HepG2 (cell line): ENCODE results near the gene PXDC1. TPM values are rescaled to one million over a fixed set of nuclear protein-coding genes. Genes with fewer than 3 reads are reported as not detected.

Experiments used
- DDIT3 ChIP-seq: sonication (generic); formaldehyde crosslinking; IDR thresholded peaks from 2 replicates; pipeline ENCODE4 v1.4.0; 2020; ENCODE audit warnings: mild to moderate bottlenecking, missing genetic modification reagents
- HMG20A ChIP-seq: IDR thresholded peaks from 2 replicates; pipeline ENCODE4 v1.6.1; 2016; ENCODE audit warnings: borderline replicate concordance
- MXI1 ChIP-seq: IDR thresholded peaks from 3 replicates; pipeline ENCODE4 v1.6.1; 2012; ENCODE audit warnings: low read depth, low read length, inconsistent platforms, borderline replicate concordance
- NCOA5 ChIP-seq: sonication (generic); formaldehyde crosslinking; IDR thresholded peaks from 2 replicates; pipeline ENCODE4 v1.4.0; 2020; ENCODE audit warnings: missing genetic modification reagents
- RARA ChIP-seq: IDR thresholded peaks from 2 replicates; pipeline ENCODE4 v1.6.1; 2016; ENCODE audit warnings: missing genetic modification reagents, missing compliant biosample characterization
- RORA ChIP-seq: sonication (generic); formaldehyde crosslinking; IDR thresholded peaks from 2 replicates; pipeline ENCODE4 v1.5.0; 2020; ENCODE audit warnings: mild to moderate bottlenecking, missing genetic modification reagents, moderate library complexity
- SALL2 ChIP-seq: sonication (generic); formaldehyde crosslinking; IDR thresholded peaks from 2 replicates; pipeline ENCODE4 v1.8.1; 2023; ENCODE audit warnings: mild to moderate bottlenecking, missing genetic modification reagents, inconsistent platforms
- SNAI1 ChIP-seq: sonication (generic); formaldehyde crosslinking; IDR thresholded peaks from 2 replicates; pipeline ENCODE4 v1.5.0; 2020; ENCODE audit warnings: mild to moderate bottlenecking, missing genetic modification reagents, borderline replicate concordance
- TOPORS ChIP-seq: sonication (generic); formaldehyde crosslinking; IDR thresholded peaks from 2 replicates; pipeline ENCODE4 v1.8.0; 2023; ENCODE audit warnings: mild to moderate bottlenecking, missing genetic modification reagents
- U2AF2 ChIP-seq: fragments of 200-400 bp; formaldehyde crosslinking; IDR thresholded peaks from 2 replicates; pipeline ENCODE4 v1.6.1; 2017; ENCODE audit warnings: low read depth, mild to moderate bottlenecking, low read length
- ZFP90 ChIP-seq: sonication (generic); formaldehyde crosslinking; IDR thresholded peaks from 2 replicates; pipeline ENCODE4 v1.8.0; 2022; ENCODE audit warnings: missing genetic modification reagents, mild to moderate bottlenecking, inconsistent platforms, borderline replicate concordance
- ZNF276 ChIP-seq: sonication (generic); formaldehyde crosslinking; IDR thresholded peaks from 2 replicates; pipeline ENCODE4 v1.4.0; 2020; ENCODE audit warnings: mild to moderate bottlenecking, low read depth, missing genetic modification reagents
- ZNF441 ChIP-seq: sonication (generic); formaldehyde crosslinking; IDR thresholded peaks from 2 replicates; pipeline ENCODE4 v1.7.0; 2021; ENCODE audit warnings: missing genetic modification reagents, borderline replicate concordance
- ZNF513 ChIP-seq: sonication (generic); formaldehyde crosslinking; conservative IDR thresholded peaks from 2 replicates; pipeline ENCODE4 v1.5.0; 2020; ENCODE audit warnings: missing genetic modification reagents
- ZNF569 ChIP-seq: sonication (generic); formaldehyde crosslinking; IDR thresholded peaks from 2 replicates; pipeline ENCODE4 v1.5.0; 2020; ENCODE audit warnings: mild to moderate bottlenecking, missing genetic modification reagents, moderate library complexity, borderline replicate concordance
- ZNF574 ChIP-seq: sonication (generic); formaldehyde crosslinking; IDR thresholded peaks from 2 replicates; pipeline ENCODE4 v1.4.0; 2020; ENCODE audit warnings: missing genetic modification reagents
- ZNF678 ChIP-seq: sonication (generic); formaldehyde crosslinking; IDR thresholded peaks from 2 replicates; pipeline ENCODE4 v1.4.0; 2020; ENCODE audit warnings: mild to moderate bottlenecking, missing genetic modification reagents
- ZNF816 ChIP-seq: sonication (generic); formaldehyde crosslinking; IDR thresholded peaks from 2 replicates; pipeline ENCODE4 v1.8.0; 2022; ENCODE audit warnings: missing genetic modification reagents, mild to moderate bottlenecking, borderline replicate concordance
- ZSCAN12 ChIP-seq: sonication (generic); formaldehyde crosslinking; IDR thresholded peaks from 2 replicates; pipeline ENCODE4 v1.9.0; 2021; ENCODE audit warnings: mild to moderate bottlenecking, missing genetic modification reagents
- ZSCAN25 ChIP-seq: sonication (generic); formaldehyde crosslinking; IDR thresholded peaks from 2 replicates; pipeline ENCODE4 v1.8.0; 2022; ENCODE audit warnings: mild to moderate bottlenecking, missing genetic modification reagents
- ZSCAN30 ChIP-seq: sonication (generic); formaldehyde crosslinking; IDR thresholded peaks from 2 replicates; pipeline ENCODE4 v1.5.0; 2020; ENCODE audit warnings: mild to moderate bottlenecking, missing genetic modification reagents
- polyA plus RNA-seq, 8 experiments: library from polyadenylated mRNA; depleted of rRNA in 3 of 8; stranded (reverse) in 7 of 8; unstranded in 1 of 8; fragments of >200 nt; fragmentation: Illumina TruSeq in 4 of 8; extraction: Trizol in 4 of 8; gene quantifications; 2 replicates each; pipeline versions ENCODE4 v1.2.1 to v1.2.3, GENCODE V29; 2011 to 2016; ENCODE audit warnings: low read depth in 4 of 8, missing spikeins in 1 of 8, mixed read lengths in 1 of 8; ENCODE audit not compliant: insufficient read depth in 1 of 8
- total RNA-seq, 5 experiments: library from RNA; depleted of rRNA; stranded (reverse); fragments of >200 nt; fragmentation: Illumina TruSeq; extraction: Trizol; gene quantifications; 2 replicates each; pipeline ENCODE4 v1.2.3, GENCODE V29; 2016; ENCODE audit warnings: low read depth in 1 of 5

Gene PXDC1
- total and polyA plus RNA-seq, 2 of the 13 experiments (the other 11 are each of a cell fraction or from before 2014, with no cell fraction given), result 32.4 to 34.7 TPM

- TF ChIP-seq ZNF513 (no peak), RARA (CRISPR knock-in tag) (peak; percentile 97), ZNF276 (CRISPR knock-in tag) (no peak; the same call in 1 of the 2 replicates), RORA (0 out of 2 replicates have a peak, but pooled peaks have one; percentile 45), ZSCAN25 (peak; percentile 89; the same call in 1 of the 2 replicates), HMG20A (CRISPR knock-in tag) (peak; percentile 95), U2AF2 (no peak), SNAI1 (no peak), ZNF574 (CRISPR knock-in tag) (peak; percentile 69), ZSCAN30 (CRISPR knock-in tag) (0 out of 2 replicates have a peak, but pooled peaks have one; percentile 18), ZNF816 (no peak), DDIT3 (CRISPR knock-in tag) (no peak), ZNF441 (CRISPR knock-in tag) (peak; percentile 70; the same call in 1 of the 2 replicates), ZNF678 (CRISPR knock-in tag) (no peak), NCOA5 (no peak), ZNF569 (no peak), ZSCAN12 (peak; percentile 24; the same call in 1 of the 2 replicates), ZFP90 (no peak), TOPORS (CRISPR knock-in tag) (0 out of 2 replicates have a peak, but pooled peaks have one; percentile 73), SALL2 (CRISPR knock-in tag) (peak; percentile 44; the same call in 1 of the 2 replicates), MXI1 (peak; percentile 44; the same call in 1 of the 3 replicates)
These were observed 37.7 kb upstream of the PXDC1 start (continued) for GRCh38 chr6:3789018-3789895.
